NCI-H2029 (cell line): ENCODE measurements around the gene EIF4G2.

Source experiments
- DNase-seq: peaks from one replicate; lab custom pipeline; 2025; lab: John Stamatoyannopoulos, UW

The EIF4G2 gene

GRCh38 chr11:10771457-10771856 lies 37.3 kb downstream of the EIF4G2 start:
- no peak for DNase-seq

DNA sequence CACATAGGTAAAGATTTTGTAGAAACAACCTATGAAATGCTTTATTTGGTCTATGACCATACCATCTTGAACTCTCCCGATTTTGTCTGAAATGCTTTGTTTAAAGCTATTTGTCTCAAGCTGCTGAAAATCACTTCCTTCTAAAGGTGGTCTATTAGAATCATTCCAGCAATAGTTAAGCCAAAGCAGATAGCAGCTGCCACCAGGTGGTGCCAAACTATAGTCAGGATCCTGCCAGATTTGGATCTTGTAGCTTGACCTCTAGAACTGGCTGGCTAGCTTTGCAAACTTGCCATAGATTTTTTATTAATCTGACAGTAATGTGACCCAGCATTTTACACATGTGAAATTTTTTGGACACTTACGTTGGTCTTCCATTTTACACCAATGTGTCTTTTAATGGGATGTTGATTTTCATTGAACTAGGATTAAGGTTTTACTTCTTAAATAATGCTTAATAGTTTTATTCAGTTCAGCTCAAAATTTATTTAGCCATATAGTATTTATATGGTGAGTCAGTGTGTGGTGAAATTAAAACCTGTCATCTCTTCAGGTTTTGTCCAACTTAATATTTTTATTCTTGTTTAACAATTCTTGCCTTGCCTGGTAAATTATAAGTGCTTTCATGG lies 38.0 kb downstream of the EIF4G2 start:
- peak; percentile 31 for DNase-seq

GRCh38 chr11:10764412-10764811 lies 44.3 kb downstream of the EIF4G2 start:
- DNase-seq = no peak

GRCh38 chr11:10763766-10764165 lies 45.0 kb downstream of the EIF4G2 start:
- DNase-seq = no peak

DNA sequence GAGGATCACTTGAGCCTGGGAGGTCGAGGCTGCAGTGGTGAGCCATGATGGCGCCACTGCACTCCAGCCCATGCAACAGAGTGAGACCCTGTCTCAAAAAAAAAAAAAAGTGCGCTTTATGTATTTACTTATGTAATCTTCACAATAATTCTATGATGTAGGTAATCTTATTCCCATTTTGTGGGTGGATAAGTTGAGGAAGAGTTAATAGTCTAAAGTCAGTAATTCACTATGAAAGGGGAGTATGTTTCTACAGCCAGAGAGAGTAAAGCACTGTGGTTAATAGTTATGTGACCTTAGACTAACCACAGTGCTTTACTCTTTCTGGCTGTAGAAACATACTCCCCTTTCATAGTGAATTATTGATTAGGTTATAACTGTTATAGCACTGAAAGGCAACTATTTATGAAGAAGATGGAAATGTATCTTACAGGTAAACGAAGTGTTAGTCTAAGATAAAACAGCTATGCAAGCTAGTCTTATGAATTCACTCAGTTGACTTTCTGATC lies 45.8 kb downstream of the EIF4G2 start:
- no peak for DNase-seq

GRCh38 chr11:10762185-10762584 lies 46.5 kb downstream of the EIF4G2 start:
- DNase-seq = no peak

DNA sequence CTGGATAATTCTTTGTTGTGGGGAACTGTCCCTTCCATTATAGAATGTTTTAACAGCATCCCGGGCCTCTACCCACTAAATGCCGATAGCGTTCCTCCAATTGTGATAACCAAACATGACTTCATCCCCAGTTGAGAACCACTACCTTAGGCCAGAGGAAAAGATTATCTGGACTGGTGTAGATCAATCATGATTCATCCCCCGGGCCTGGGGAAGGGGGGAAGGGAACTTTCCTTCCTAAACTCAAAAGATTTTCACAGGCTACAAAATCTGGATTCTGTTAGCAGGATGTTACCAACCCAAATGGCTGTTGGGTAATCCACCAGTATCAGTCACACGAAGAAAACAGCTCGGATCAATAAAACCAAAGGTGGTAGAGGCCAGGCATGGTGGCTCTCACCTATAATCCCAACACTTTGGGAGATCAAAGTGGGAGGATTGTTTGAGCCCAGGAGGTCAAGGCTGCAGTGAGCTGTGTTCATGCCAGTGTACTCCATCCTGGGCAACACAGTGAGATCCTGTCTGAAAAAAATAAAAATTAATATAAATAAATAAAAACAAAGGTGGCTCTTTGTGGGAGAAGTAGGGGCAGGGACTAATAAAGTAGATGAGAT lies 47.5 kb downstream of the EIF4G2 start:
- DNase-seq = no peak

DNA sequence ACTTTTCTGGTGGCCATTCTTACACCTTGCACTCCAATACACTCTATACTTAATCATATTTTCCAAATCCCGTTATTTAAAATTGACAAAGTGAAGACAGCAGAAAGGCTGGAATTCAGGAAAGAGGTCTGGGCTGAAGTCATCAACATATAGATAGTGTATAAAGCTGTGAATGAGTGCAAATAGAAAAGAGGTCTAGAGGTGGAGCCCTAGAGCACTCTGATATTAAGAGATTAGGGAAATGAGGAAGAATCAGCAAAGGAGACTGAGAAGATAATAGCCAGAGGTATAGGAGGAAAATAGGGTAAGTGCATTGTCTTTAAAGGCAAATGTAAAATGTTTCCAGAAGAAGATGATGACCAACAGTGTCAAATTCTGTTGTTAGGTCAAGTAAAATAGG lies 49.8 kb downstream of the EIF4G2 start:
- no peak for DNase-seq

DNA sequence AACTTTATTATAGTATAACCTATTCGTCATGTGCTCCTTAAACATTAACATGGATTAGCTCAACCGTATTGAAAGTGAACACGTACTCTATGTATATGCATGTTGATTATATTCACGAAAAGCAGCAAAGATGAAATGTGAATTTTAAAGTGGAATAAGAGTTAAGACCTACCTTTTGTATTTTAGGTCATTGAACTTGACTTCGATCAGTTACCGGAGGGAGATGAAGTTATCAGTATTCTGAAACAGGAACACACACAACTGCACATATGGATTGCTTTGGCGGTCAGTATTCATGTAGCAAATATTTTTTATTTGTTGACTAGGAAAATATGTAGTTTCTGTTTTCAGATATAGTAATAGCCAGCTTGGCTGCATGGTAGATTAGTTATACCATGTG lies 56.2 kb downstream of the EIF4G2 start:
- no peak for DNase-seq

GRCh38 chr11:10752061-10752460 lies 56.7 kb downstream of the EIF4G2 start:
- DNase-seq = no peak

GRCh38 chr11:10751581-10751940 lies 57.2 kb downstream of the EIF4G2 start:
- DNase-seq = no peak

DNA sequence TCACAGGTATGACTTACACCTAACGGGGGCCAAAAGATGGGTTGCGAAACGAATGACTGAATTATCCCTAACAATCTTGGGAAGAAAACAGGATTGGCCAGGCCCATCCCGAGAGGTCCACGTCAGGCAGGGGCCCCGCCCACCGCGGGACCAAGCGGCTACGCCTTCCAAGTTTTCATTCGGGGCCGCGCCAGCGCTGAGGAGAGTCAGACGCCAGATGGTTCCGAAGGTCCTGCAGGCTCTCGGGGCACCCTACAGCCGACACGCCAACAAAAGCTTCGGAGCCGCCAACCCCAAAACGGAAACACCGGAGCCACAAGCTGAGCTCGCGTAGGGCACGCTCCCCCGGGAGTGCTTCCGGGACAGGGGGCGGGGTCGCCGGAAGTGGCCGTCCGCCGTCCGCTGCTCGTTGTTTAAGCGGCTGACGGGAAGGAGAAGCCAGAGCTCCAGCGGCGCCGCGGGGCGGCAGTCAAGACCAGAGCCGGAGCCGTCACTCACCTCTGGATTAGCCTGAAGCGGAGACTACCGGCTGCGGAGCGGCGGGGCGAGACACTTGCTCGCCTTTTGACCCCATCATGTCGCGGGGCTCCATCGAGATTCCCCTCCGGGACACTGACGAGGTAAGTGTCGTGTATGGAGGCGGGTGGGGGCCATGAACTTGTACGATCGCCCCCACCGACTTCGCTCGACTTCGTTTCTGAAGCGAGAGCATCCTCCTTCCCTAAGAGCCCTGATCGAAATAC lies 57.7 kb downstream of the EIF4G2 start, which contains the start of gene CTR9:
CTR9 (plus strand) TSS at position 409 of the 743 bp plus-strand sequence; CDS start at position 576, 167 bp downstream.
- DNase-seq = peak; percentile 98

GRCh38 chr11:10749476-10749875 lies 59.2 kb downstream of the EIF4G2 start:
- no peak for DNase-seq

GRCh38 chr11:10747733-10748132 lies 61.0 kb downstream of the EIF4G2 start:
- no peak for DNase-seq
